ENCODE results near the gene CNIH2. TPM values are rescaled to one million over a fixed set of nuclear protein-coding genes. Genes with fewer than 3 reads are reported as not detected.

Gene CNIH2
- total and polyA plus RNA-seq, 3 donors from 2014 or later: 4.0 to 17.3 (median 7.4) TPM

DNA sequence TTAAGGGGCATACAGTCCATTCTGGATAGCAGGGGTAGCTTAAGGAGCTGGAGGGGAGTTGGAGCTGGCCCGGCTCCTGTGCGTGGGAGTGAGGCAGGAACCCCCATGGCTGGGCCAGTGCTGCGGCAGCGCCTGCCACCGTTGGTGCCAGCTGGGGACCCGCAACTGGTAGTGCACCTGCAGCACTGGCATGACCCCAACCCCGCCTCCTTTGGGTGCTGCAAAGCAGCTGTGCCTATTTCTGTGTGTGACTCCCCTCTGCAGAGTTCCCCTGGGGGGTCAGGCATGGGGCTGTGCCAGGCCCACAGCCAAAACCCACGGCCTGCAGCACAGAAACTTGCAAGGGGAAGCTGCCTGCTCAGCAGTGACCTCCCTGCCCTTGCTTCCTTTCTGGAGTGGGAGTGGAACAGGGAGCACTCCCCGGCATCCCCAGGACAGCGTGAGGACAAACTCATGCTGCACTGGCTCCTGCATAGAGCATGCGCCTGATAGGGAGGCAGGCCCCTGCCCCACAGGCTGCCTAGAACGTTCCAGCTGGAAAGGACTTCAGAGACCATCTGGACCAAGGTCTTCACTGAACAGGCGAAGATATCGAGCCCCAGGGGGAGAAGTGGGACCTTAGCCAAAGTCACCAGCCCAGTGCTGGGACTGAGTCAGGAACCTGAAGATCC is 35.7 kb upstream of the CNIH2 start:
- intact Hi-C loops (cut with DNase I; ENCODE audit: low total_unique reads): no loop called here
- H3K27ac ChIP-seq: no peak overlapping the region
- no peak overlapping the region for H3K4me3 ChIP-seq
- H3K4me1 ChIP-seq: peaks cover 13% of the 10 kb centered on the region
- TF ChIP-seq, protein P1, sequence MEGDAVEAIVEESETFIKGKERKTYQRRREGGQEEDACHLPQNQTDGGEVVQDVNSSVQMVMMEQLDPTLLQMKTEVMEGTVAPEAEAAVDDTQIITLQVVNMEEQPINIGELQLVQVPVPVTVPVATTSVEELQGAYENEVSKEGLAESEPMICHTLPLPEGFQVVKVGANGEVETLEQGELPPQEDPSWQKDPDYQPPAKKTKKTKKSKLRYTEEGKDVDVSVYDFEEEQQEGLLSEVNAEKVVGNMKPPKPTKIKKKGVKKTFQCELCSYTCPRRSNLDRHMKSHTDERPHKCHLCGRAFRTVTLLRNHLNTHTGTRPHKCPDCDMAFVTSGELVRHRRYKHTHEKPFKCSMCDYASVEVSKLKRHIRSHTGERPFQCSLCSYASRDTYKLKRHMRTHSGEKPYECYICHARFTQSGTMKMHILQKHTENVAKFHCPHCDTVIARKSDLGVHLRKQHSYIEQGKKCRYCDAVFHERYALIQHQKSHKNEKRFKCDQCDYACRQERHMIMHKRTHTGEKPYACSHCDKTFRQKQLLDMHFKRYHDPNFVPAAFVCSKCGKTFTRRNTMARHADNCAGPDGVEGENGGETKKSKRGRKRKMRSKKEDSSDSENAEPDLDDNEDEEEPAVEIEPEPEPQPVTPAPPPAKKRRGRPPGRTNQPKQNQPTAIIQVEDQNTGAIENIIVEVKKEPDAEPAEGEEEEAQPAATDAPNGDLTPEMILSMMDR (IDR thresholded peaks at IDR 0.05): no peak
- no peak for TF ChIP-seq POLR2A (IDR thresholded peaks at IDR 0.05)
- peak; percentile 45 for DNase-seq
- no peaks in the 10 kb centered on the region for H3K36me3 ChIP-seq (ENCODE audit: low read depth, missing control alignments)
- 51 to 71% methylated on average over 2 to 12 of the region's 14 CpGs for WGBS, 2 donors
- no peaks in the 10 kb centered on the region for H3K9me3 ChIP-seq
- no peaks in the 10 kb centered on the region for H3K27me3 ChIP-seq

DNA sequence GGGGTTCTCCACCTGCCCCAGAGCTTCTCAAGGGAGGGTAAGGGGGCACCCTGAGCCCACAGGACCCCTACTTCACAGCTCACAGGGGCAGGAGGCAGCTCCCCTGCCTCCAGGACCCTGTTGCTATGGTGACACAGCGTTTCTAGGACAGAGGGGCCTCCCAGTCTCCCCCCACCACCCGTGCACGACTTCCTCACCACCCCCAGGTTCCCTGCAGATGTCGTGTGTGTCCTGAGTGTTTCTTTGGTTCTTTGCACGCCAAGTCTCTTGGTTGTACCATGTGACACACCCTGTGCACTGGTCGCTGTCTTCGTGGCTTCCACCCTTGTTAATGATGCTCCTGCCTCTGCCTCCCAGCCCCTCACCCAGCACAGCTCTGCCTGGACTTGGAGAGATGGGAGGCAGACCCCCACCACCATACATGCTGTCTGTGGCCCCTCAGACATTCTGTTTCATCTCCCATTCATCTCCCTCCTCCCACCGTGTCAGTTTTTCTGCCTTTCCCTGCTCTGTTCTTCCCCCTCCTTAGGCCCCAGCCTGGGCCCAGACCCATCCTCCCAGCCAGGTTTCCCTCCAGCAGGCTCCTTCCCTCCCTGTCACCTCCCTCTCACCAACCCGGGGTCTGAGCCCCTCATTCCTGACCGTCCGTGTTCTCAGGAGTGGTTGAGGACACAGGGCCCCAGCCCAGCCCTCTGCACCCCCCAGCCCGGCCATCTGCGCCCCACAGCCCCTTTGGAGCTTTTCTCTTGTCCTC is 34.0 kb upstream of the CNIH2 start:
- H3K9me3 ChIP-seq: no peaks in the 10 kb centered on the region
- no peak overlapping the region for H3K27ac ChIP-seq
- intact Hi-C loops (cut with DNase I; ENCODE audit: low total_unique reads): no loop called here
- H3K27me3 ChIP-seq: no peaks in the 10 kb centered on the region
- no peak for DNase-seq
- WGBS, 2 donors: 81 to 84% methylated on average over 13 of the region's 13 CpGs
- H3K4me3 ChIP-seq: no peak overlapping the region
- peaks cover 13% of the 10 kb centered on the region for H3K4me1 ChIP-seq
- no peaks in the 10 kb centered on the region for H3K36me3 ChIP-seq (ENCODE audit: low read depth, missing control alignments)
- no peak for TF ChIP-seq POLR2A (IDR thresholded peaks at IDR 0.05)
- TF ChIP-seq, protein P1 (IDR thresholded peaks at IDR 0.05): no peak

DNA sequence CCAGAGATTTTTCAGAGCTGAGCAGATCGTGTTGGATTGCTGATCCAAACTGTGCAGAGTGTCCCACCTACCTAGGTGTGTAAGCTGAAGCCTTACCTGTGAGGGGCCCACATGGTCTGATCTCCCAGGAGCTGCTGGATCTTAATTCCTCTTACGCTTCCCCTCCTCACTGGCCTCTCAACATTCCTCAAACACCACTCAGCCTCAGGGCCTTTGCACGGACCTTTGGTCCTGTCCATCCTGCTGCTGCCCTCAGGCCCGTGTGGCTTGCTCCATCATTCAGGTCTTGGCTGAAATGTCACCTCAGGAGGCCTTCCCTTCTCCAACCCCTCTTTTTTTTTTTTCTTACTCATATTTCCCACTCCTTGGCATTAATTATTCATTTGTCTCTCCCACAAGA is 30.7 kb upstream of the CNIH2 start:
- H3K4me3 ChIP-seq: no peak overlapping the region
- intact Hi-C loops (cut with DNase I; ENCODE audit: low total_unique reads): no loop called here
- H3K4me1 ChIP-seq: peaks cover 6% of the 10 kb centered on the region
- TF ChIP-seq POLR2A (IDR thresholded peaks at IDR 0.05): no peak
- TF ChIP-seq, protein P1 (IDR thresholded peaks at IDR 0.05): no peak
- H3K27me3 ChIP-seq: no peaks in the 10 kb centered on the region
- H3K27ac ChIP-seq: no peak overlapping the region
- DNase-seq: no peak
- WGBS, 2 donors: 91 to 93% methylated on average over 4 of the region's 4 CpGs
- no peaks in the 10 kb centered on the region for H3K36me3 ChIP-seq (ENCODE audit: low read depth, missing control alignments)
- no peaks in the 10 kb centered on the region for H3K9me3 ChIP-seq

DNA sequence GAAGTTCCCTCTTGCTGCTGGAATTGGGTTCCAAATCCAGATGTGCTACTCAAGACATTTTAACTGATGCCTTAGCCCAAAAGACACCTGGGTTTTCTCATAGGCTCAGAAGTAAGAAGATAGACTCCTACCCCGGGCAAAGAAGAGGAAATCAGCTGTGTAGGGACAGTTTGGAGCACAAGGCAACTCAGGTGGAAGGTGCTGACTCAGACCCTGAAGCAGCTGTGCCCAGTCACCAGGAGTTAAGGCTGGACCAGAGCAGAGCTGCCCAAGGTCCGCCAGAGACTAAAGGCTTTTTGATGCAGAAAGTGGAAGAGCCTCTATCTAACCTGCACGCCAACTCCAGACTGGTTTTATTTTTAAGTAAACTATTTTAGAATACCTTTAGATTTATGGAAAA is 30.2 kb upstream of the CNIH2 start:
- H3K27me3 ChIP-seq: no peaks in the 10 kb centered on the region
- H3K4me1 ChIP-seq: peaks cover under 1% of the 10 kb centered on the region
- H3K36me3 ChIP-seq (ENCODE audit: low read depth, missing control alignments): no peaks in the 10 kb centered on the region
- 84 to 89% methylated on average over 3 of the region's 3 CpGs for WGBS, 2 donors
- no peak overlapping the region for H3K4me3 ChIP-seq
- intact Hi-C loops (cut with DNase I; ENCODE audit: low total_unique reads): no loop called here
- no peak overlapping the region for H3K27ac ChIP-seq
- TF ChIP-seq, protein P1 (IDR thresholded peaks at IDR 0.05): no peak
- no peak for TF ChIP-seq POLR2A (IDR thresholded peaks at IDR 0.05)
- no peaks in the 10 kb centered on the region for H3K9me3 ChIP-seq
- DNase-seq: no peak
